Measurements from ENCODE around the gene NDST1.

Gene NDST1

DNA sequence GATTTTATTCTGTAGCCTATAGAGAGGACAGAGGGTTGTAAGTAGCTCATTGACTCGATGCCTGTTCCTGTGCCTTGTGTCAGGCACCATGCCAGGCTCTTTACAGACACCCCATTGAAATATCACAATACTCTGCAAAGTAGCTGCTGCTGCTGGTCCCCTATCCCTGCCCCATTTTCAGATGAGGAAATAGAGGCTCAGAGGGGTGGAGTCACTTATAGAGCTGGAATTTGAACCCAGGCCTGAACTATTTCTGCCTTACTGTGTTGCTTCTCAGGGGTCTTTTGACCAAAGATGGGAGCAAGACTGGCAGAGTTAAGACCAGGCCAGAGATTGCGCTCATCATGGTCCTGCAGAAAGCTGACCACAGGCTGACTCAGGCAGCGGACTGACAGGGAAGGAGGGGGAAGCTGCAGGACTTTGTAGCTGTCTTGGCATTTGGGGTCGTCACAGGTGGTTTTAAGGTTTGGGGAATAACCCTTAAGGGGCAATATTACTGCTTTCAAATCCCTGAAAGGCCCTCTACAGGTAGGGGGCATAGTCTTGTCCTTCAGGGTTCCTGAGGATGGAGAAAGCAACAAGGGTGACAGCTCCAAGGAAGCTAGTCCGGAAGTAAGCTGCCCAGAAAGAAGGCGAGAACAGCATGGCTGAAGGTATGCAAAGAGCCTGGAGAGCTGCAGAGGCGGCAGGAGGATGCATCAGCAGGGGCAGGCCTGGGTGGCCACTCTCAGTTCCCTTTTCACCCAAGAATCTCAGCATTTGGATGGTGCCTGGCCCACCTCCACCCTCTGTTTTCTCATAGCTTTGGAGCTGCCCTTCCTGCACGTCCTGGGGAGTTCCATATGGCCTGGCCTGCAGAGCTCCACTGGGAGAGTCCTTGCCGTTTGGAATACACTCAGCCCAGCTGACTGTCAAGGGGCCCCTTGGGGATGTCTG is 18.3 kb upstream of the NDST1 start:
- no peak for DNase-seq

DNA sequence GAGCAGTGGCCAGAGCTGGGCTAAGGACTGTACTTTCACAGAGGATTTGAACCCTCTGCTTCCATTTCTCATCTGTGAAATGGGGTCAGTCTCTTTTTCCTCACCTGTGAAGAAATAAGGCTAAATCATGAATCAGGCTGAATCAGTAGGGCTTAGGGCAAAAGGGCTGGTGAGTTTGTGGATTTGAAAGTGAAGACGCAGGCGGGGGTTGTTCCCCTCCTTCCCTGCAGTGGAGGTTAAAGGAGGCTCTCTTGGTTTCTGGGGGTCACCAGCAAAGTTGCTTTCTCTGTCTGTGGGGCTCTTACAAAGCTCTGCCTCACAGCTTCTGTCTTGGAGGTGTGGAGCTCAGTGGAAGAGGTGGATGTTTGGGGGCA is 17.6 kb upstream of the NDST1 start:
- DNase-seq: no peak

DNA sequence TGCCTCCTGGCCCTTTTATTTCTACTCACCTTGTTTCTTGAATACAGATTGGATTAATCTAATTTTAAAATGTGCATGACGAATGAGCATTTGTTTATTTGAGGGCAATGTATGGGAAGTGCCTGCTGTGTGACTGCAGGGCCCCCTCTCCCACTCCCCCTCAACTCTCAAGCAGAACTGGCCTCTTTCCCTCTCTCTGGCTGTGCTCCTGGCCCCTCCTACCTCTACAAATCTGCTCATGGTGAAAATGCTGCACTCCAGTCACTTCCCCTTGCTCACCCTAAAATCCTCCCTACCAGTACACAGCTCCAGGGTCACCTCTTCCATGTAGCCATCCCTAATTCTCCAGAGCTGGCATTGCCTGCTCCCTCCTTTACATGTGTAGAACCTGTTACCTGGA is 17.2 kb upstream of the NDST1 start:
- no peak for DNase-seq

DNA sequence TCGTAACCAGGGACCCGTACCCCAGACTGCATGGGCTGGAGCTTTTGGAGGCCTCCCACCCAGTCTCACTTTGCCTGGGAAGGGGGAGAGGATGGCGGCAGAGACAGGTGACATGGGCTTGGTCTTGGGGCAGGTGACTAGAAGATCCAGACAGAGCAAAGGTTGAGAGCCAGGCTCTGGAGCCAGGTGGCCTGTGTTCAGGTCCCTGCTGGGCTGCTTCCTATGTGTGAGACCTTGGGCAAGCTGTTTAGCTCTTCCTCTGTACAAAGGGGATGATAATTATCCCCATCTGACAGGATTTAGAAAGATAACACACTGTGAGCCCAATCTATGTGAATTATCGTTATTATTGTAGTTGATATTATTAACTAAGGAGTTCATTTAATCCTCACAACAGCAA is 16.1 kb upstream of the NDST1 start:
- no peak for DNase-seq

DNA sequence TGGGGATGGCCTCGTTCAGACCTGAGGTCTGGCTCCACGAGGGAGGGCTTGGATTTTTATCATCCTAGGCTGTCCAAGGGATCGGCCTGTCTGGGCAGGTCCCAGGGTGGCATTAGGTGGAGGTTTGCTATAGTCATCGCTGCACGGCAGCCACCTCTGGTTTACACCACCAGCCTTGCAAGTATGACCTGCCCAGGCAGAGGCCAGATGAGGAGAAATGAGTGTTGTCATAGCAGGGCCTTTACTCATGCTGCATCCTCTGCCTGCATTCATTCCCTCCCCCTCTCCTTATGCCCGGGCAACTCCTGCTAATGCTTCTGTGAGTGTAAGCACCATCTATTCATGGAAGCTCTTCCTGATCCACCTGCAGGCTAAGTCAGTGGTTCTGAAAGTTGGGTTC is 15.3 kb upstream of the NDST1 start:
- DNase-seq: no peak

DNA sequence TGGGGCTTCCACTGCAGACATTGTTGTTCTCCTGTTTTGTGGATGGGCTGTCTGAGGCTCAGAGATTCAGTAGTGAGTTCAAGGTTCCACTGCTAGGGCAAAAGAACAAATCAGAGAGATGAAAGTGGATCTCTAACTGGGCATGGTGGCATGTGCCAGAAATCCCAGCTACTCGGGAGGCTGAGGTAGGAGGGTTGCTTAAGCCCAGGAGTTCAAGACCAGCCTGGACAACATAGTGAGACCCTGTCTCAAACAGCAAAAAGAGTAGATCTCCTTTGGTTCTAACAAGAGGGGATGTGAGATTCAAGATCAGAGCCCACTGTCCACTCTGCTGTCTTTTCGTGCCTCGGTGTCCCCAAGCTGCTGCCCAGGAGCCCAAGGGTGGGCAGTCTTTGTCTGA is 11.8 kb upstream of the NDST1 start:
- DNase-seq: no peak

DNA sequence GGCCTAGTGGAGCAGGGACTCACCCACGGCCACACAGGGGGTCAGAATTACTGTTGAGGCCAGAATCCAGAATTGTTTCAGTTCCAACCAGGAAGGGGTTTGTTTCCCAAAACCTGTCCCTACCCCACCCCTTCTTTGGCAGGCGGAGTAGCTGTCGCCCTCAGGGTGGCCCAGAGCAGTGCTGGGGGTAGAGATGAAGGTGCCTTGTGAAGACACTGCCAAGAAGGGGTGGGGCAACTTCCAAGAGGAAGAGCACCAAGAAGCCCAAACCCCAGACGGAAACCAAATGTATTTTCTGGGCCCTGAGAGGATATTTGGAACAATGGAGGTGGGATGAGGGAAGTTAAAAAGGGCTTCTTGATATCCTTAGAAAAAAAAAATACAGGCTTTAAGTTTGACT is 11.4 kb upstream of the NDST1 start:
- DNase-seq: no peak

DNA sequence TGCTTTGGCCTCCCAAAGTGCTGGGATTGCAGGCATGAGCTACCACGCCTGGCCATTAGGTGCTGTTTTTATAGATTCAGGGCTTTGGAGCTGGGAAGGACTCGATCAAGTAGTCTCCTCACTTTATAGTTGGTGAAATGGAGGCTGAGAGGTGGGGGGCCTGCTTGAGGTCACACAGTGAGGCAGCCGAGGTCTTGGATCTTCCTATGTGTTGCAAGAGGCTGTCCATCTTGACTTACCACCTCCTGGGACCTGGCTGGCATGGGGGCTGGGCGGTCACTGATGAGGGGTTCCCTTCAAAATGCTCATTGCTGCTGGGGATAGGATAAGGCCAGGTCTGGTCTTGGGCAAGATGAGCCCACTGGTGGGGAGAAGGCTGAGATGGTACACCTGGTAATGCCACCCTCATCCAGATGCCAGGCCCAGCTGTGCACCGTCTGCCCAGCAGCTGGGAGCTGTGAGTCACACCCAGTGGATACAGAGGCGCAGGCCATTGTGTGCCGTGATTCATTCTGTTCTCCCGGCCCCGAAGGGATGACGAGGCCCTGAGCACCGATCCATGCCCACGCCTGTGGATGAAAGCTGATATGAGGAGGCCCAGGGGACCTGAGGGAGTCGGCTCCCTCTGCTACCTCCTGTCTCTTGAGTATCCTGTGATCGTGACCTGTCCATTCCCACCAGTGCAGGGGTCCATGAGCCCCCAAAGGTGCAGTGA is 10.5 kb upstream of the NDST1 start:
- DNase-seq: no peak

DNA sequence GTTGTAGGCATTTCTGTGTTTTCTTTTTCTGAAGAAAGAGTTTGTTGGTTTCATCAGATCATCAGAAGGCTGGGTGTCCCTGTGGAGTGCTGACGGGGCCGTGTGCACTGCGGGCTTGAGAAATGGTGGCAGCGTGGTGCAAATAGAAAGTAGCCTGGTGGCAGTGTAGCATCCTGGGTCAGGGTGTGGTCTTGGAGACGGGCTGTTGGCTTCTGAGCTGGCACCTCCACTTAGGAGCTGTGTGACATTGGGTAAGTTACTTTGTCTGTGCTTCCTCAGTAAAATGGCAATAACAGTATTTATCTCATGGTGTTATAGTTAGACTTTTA is 10.0 kb upstream of the NDST1 start:
- DNase-seq: no peak

DNA sequence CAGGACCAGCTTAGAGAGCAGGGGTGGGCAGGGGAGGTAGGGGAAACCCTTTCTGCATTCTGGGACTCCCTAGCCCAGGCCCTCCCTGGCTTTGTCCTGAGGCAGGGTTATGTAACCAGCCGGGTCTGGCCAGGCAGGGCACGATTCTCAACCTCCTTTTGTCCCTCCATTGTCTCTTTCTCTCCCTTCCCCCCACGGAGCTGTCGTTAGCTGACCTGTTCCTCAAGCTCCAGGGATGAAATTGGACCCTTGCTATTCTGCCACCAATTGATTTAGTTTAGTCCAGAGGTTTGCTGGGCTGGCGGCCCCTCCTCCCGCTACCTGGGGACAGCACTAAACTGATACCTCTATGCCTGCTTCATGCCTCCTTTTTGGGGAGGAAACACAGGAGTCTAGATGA is 9.4 kb upstream of the NDST1 start:
- DNase-seq: no peak

DNA sequence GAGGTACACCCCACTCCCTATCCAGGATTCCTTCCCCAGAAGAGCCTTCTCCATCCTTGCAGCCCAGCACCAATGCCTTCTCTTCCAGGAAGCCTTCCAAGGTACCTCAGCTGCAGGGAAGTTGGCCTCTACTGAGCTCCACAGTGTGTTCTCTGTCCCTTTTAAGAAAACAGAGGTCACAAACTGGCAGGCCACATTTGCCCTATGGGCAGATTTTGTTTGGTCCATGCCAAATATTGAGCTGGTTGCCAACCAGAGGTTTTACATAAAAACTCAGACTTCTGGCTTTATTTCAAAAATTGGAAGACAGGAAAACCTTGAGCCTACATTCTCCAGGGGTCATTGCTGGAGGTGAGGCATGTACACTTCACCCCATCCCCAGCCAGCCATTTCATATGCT is 9.0 kb upstream of the NDST1 start:
- DNase-seq: no peak

DNA sequence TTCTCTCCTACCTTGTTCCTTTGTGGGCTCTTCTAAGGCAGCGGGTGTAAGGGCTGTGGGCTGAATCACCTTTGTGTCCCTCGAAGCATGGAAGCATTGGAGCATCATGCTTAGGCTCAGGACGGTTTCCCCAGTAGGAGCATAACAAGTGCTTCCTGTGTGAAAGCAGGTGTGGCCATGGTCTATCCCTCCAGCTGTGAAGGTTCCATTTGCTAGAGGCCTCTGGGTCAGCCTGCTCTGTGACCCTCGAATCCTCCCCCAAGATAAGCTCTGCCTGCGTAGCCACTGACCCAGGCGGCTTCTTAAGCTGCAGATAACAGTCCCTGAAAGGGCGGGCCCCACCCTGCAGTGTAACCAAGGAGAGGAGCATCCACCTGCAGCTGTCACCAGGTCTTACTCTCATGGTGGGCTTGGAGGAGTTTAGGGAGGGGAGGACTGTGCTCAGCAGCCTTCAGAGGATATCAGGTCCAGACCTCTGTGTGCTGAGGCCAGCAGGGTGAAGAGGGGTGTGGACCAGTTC is 8.4 kb upstream of the NDST1 start:
- DNase-seq: no peak

DNA sequence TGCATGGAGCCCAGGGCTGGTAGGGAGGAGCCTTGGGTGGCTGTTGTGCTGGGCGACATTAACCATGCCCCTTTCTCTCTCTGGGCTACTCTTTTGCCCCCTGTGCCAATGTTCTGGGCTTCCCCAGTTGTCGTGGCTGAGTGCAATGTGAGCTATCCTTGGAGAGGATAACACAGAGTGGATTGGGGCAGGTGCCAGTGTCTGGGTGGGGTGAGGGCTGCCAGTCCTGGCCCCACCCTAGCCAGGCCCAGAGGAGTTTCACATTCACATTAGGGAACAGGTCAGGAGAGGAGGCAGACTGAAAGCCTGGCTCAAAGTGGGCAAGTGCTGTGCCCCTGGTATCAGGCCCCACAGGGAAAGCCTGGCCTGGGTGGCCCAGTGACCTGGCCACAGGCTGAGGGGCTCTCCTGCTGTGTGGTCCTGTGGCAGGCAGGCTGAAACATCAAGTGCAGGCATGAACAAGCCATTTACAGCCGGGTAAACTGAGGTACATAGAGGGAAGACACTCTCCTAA is 7.5 kb upstream of the NDST1 start:
- no peak for DNase-seq

DNA sequence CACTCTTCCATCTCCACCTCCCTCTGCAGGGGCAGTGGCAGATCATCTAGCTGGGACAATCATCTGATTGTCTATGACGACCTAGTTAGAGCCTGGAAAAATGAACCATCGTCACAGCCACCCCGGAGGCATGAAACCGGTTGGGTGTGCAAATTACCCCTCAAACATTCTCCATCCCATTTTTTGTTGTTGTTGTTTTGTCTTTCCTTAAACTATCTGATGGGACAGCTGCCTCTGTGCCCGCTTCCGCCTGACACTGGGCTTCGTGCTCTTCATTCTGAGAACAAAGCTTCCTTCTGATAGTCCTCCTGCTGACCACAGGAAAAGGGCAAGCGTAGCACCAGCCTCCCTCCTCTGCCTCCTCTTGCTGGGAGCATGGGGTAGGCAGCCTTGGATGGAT is 7.0 kb upstream of the NDST1 start:
- no peak for DNase-seq

DNA sequence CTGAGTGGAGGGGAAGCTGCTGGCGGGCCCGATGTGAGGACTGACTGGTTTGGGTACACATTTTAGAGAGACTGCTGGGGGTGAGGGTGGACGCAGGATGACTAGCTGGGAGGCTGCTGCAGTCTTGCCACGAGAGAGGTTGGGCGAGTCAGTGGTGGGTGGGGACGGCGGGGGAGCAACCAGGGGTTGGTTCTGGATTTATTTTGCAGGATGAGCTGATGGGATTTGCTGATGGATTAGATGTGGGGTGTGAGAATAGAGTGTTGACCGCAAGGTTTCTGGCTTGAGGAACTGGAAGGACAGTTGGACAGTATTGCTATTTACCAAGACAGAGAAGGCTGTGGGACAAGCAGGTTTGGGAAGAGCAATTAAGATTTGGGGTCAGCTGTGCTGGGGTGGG is 5.8 kb upstream of the NDST1 start:
- DNase-seq: no peak

DNA sequence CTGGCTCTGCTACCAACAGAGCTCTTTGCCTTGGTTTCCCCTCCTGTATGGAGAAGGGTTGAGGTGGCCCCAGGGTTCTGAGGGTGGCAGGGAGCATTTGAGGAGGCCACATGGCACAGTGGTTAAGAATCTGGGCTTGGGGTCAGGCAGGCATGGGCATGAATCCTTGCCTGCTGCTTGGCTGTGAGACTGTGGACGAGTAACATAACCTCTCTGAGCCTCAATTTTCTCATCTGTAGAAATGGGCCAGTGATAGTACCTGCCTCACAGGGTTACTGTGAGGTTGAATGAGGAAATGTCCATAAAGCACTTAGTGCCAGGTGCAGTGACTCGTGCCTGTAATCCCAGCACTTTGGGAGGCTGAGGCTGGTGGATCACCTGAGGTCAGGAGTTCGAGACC is 5.1 kb upstream of the NDST1 start:
- no peak for DNase-seq

DNA sequence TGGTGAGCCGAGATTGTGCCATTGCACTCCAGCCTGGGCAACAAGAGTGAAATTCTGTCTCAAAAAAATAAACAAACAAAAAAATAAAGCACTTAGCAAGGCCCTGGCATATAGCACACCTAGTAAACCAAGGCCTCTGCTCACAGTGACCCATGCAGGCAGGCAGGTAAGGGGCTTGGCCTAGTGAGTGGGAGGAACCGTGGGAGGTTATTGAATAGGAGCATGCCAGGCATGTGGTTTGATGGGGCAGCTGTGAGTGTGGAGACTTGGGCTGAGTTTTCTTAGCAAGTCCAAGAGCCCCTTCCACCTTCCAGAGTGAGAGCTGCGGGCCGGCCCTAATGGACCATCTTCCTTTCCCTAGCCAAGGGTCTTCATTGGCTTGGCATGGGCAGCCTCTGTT is 4.5 kb upstream of the NDST1 start:
- no peak for DNase-seq

DNA sequence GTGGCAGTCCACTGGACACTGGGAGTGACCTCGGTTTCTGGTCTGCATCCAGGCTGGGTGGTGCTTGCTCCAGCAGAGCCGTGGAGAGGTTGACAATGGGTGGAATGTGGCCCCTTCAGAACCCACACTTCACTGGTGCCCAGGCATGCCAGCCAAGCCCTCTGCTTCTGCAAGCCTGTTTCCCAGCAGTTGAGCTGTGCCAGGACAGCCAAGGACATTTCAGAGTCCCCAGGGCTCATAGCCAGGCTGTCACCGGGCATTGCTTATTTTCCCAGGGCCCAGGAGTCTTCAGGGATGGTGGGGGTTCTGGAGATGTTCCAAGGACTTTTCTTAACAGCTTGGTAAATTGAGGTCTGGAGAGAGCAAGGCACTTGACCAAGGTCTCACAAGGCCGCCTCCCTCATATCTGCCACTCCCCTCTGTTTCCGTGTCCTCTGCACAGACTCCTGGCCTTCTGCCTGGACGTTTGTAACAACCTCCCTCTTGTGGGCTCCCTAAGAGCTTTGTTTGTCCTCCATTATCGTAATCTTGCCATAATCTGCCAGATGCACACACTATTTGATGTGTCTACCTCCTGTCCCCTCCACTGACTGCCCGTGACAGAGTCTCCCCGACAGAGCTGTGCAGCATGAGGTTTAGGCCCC is 3.8 kb upstream of the NDST1 start:
- DNase-seq: no peak

DNA sequence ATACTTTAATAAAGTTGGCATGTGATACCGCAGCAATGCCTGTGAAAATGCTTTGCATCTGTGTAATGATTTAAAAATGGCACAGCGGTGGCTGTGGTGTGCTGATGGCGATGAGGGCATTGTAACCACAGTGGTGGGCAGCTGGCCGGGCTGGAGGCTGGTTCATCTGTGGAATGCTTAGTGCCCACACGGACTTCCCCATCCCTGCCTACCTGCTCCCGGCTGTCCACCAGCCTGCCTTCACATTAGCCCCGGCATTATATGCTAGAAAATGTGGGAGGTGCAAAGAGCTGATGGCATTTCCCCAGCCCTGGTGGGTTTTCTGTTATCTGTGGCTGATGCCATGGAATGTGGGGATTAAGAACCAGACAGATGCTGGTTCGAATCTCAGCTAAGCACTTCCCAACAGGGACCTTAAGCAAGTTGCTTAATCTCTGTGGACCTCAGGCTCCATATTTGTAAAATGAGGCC is 2.9 kb upstream of the NDST1 start:
- DNase-seq: no peak

DNA sequence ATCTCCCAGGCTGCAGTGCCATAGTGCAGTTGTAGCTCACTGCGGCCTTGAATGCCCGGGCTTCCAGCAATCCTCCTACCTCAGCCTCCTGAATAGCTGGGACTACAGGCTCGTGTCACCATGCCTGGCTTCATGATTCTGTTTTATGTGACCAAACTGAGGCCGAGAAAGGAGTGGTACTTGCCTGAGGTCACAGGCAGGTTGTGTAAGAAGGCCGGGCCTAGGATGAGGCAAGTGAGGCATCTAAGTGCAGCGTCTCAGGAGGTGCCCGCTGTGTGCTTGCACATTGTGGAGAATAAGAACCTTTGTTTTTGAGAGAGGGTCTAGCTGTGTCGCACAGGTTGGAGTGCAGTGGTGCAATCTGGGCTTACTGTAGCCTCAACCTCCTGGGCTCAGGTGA is 2.1 kb upstream of the NDST1 start:
- no peak for DNase-seq

DNA sequence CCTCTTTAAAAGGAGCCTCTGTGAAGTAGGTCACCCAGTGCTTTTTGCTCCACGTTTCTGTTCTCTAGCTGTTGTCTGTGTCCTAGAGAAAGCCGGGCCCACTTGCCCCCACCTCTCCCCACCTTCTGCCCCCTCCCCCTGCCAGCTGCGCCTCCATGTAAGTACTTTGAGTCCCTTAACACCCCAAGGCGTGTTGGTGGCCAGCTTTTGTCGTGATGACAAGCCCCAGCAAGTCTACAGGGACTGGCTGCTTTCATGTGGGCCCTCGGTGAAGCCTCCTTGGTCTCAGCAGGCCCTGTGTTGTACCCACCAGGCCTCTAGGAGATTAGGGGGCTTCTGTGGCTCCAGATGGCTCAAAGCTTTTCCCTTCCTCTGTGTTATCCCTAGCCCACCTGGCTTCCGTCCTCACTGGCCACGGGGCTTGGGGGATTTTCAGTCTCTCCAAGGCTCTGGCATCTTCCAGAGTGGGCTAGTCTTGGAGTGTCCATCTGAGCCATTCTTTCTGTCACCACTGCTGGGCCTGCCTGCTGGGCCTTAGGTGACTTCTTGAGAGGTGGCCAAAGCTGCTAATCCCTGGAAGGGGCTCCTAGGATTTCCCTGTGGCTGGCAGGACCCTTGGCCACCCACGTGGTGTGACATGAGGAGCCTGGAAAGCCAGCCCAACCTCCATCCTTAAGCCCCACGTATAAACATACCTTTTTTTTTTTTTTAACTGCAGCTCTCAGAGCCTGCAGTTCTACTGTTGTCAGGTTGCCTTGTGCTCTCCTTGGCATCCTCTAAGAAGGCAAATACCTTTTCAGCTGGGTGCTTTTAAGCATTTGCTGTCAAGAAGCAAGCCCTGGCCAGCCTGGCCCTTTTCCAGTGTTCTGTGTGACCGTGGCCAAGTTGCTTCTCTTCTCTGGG is 1.1 kb upstream of the NDST1 start:
- no peak for DNase-seq

DNA sequence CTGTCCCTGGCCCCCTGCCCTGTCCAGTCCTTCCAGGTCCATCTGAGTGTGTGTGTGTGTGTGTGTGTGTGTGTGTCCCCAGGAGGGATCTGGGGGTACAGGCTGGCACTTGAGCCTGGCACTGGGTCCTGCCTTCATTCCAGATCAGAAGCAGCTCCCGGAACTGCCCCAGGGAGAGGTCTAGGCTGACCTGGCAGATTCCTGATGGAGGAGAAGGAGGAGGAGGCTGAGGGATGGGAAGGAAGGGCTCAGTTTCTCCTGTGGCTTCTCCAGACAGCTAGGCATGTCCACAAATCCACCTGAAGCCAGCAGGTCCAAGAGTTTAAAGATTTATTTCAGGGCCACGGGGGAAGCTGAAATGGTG is 328 bp downstream of the NDST1 start:
- DNase-seq: no peak

DNA sequence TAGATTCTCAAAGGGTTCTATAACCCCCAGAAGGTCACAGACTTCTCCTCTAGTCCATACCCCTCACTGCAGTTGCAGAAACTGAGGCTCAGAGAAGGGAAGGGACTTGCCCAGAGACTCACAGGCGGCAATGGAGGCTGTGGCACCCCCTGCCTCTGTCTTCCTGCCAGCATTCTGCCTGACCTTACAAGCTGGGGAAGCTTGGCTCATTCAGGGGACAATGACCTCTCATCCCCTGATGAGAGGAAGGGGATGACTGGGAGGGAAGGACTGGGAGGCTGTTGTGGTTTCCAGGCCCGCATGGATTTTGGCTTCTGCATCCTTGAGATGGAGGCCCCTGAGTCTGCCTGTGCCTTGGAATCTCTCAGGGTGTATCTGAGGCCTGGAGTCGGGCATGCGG is 897 bp downstream of the NDST1 start:
- no peak for DNase-seq
